Astrocyte of the spinal cord (primary cell): ENCODE data around the gene ADAMTSL3.

ENCODE experiments used
- DNase-seq: peaks from one replicate; pipeline ENCODE4 v3.0.0; 2011; ENCODE audit warnings: low read depth, low spot score
- H3K4me3 ChIP-seq: 2 replicates; pipeline ENCODE4 v1.5.1; 2011; ENCODE audit warnings: low read depth, mild to moderate bottlenecking, low read length, moderate library complexity
- CTCF ChIP-seq: IDR thresholded peaks from 2 replicates; pipeline ENCODE4 v1.5.1; 2012; ENCODE audit warnings: low read depth, mild to moderate bottlenecking, low read length, inconsistent platforms
- in situ Hi-C: cut with HindIII; loops from 2 replicates; pipeline ENCODE4 v1.10.0; 2017; ENCODE audit warnings: low sequenced_read_pairs

Gene ADAMTSL3

GRCh38 chr15:83688201-83688600 is 34.3 kb downstream of the ADAMTSL3 start:
- in situ Hi-C loops: no loop called here
- no peak overlapping the region for H3K4me3 ChIP-seq
- TF ChIP-seq CTCF: no peak
- no peak for DNase-seq

GRCh38 chr15:83690676-83691075 is 36.8 kb downstream of the ADAMTSL3 start:
- in situ Hi-C loops: no loop called here
- no peak for DNase-seq
- TF ChIP-seq CTCF: no peak
- no peak overlapping the region for H3K4me3 ChIP-seq

GRCh38 chr15:83692746-83693581 is 39.0 kb downstream of the ADAMTSL3 start:
- H3K4me3 ChIP-seq: no peak overlapping the region
- DNase-seq: no peak
- in situ Hi-C loops: no loop called here
- TF ChIP-seq CTCF: no peak

- DNase-seq: peak; percentile 23
- TF ChIP-seq CTCF: no peak
- in situ Hi-C loops: no loop called here
- H3K4me3 ChIP-seq: no peak overlapping the region
Measured at GRCh38 chr15:83694015-83694414, 40.1 kb downstream of the ADAMTSL3 start.

GRCh38 chr15:83694536-83694935 is 40.6 kb downstream of the ADAMTSL3 start:
- no peak for TF ChIP-seq CTCF
- DNase-seq: no peak
- no peak overlapping the region for H3K4me3 ChIP-seq
- in situ Hi-C loops: no loop called here

GRCh38 chr15:83695246-83695645 is 41.3 kb downstream of the ADAMTSL3 start:
- in situ Hi-C loops: no loop called here
- no peak for DNase-seq
- H3K4me3 ChIP-seq: no peak overlapping the region
- TF ChIP-seq CTCF: no peak
